ENCODE data around the gene AMOTL2.

Gene AMOTL2

DNA sequence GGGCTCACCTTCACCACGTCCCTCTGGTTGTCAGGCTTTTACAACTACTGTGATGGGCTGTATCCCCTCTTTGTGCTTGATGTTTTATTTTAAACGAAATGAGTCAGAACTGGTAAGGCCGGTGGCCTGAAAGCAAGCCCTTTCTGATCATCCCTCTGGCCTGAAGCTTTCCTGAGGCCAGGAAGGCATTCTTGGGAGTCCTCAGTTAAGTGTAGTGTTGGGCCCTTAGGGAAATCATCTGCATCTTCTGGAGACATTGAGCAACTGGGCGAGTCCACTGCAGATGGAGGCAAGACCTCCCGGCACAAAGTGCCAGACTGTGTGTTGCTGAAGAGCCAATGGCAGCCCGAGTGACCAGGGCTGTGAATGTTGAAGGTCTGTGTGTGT is 33.0 kb upstream of the AMOTL2 start:
- no peaks in the 10 kb centered on the region for H3K9me3 ChIP-seq (ENCODE audit: severe bottlenecking)
- ATAC-seq (ENCODE audit: low read depth), result no peak
- H3K27ac ChIP-seq (ENCODE audit: poor library complexity, severe bottlenecking), result no peak overlapping the region
- DNase-seq (ENCODE audit: low spot score), result no peak
- H3K36me3 ChIP-seq (ENCODE audit: low read depth), result no peaks in the 10 kb centered on the region
- TF ChIP-seq, protein P1, sequence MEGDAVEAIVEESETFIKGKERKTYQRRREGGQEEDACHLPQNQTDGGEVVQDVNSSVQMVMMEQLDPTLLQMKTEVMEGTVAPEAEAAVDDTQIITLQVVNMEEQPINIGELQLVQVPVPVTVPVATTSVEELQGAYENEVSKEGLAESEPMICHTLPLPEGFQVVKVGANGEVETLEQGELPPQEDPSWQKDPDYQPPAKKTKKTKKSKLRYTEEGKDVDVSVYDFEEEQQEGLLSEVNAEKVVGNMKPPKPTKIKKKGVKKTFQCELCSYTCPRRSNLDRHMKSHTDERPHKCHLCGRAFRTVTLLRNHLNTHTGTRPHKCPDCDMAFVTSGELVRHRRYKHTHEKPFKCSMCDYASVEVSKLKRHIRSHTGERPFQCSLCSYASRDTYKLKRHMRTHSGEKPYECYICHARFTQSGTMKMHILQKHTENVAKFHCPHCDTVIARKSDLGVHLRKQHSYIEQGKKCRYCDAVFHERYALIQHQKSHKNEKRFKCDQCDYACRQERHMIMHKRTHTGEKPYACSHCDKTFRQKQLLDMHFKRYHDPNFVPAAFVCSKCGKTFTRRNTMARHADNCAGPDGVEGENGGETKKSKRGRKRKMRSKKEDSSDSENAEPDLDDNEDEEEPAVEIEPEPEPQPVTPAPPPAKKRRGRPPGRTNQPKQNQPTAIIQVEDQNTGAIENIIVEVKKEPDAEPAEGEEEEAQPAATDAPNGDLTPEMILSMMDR (IDR thresholded peaks at IDR 0.05; ENCODE audit: poor library complexity, severe bottlenecking), result no peak
- H3K27me3 ChIP-seq (ENCODE audit: insufficient read depth, poor library complexity, severe bottlenecking), result no peaks in the 10 kb centered on the region
- H3K4me1 ChIP-seq (ENCODE audit: insufficient read depth, poor library complexity, severe bottlenecking), result no peaks in the 10 kb centered on the region
- no peak overlapping the region for H3K4me3 ChIP-seq (ENCODE audit: severe bottlenecking)

DNA sequence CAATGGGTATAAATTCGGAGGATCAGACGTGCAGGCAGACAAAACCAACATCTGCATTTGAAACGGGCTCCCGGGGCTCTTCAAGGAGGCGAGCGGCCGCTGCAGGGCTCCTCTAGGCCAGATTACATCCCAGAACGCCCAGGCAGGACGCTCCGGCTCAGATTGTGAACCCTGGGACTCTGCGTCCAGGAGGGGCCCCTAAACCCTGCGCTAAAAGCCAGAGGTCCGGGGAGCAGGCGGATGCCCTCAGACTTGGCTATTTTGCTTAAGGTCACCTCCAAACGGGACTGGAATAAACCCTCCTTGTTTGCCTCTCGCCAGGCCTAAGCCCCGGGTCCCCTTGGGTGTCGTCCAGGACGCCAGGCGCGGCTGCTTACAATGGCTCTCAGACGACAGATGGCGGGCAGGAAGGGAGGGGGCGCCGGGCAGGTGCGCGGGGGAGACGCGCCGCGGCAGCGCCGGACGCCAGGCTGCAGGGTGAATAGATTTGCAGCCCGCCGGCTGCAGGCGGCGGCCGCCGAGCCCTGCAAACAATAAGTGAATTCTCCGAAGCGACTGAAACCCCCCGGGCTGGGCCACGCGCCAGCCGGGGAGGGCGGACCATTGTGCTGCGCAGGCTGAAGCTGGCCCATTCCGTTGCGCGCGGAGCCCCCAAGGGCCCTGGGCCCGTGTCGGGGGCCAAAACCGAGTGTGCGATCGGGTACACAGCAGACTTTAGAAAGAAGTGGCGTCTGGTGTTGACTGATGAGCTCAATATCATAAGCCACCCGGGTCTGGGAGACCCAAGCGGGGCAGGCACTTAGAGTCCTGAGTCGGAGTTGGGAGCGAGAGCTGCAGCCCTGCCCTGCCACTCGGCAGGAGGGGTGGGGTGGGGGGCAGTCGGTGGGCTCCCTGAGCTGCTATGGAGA is 32.3 kb upstream of the AMOTL2 start:
- TF ChIP-seq, protein P1 (IDR thresholded peaks at IDR 0.05; ENCODE audit: poor library complexity, severe bottlenecking), result no peak
- H3K4me1 ChIP-seq (ENCODE audit: insufficient read depth, poor library complexity, severe bottlenecking), result no peaks in the 10 kb centered on the region
- H3K27ac ChIP-seq (ENCODE audit: poor library complexity, severe bottlenecking), result no peak overlapping the region
- DNase-seq (ENCODE audit: low spot score) (no peak), ATAC-seq (ENCODE audit: low read depth) (peak; percentile 44; the same call in 1 of the 3 replicates)
- no peak overlapping the region for H3K4me3 ChIP-seq (ENCODE audit: severe bottlenecking)
- no peaks in the 10 kb centered on the region for H3K27me3 ChIP-seq (ENCODE audit: insufficient read depth, poor library complexity, severe bottlenecking)
- no peaks in the 10 kb centered on the region for H3K36me3 ChIP-seq (ENCODE audit: low read depth)
- no peaks in the 10 kb centered on the region for H3K9me3 ChIP-seq (ENCODE audit: severe bottlenecking)

DNA sequence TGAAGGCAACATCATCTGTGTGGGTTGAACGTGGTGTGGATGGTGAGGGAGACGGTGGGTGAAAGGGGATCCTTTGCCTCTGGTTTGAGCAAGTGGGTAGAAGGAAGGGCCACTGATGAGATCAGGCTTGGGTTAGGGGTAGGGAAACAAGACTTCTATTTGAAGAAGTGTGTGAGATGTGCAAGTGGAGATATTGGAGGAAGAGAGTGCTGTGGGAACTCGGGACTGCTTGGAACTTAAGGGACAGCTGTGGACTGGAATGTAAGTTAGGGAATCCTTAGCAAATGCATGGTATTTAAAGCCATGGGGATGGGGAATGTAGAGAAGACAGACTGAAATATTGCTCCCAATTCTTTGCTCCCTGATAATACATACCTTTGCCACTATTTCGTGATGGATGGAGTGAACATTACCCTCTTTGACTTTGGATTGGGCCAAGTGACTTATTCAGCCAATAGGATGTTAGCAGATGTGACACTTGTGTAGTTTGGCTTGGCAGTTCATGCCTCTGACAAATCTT is 30.2 kb upstream of the AMOTL2 start:
- no peak overlapping the region for H3K4me3 ChIP-seq (ENCODE audit: severe bottlenecking)
- H3K36me3 ChIP-seq (ENCODE audit: low read depth), result no peaks in the 10 kb centered on the region
- DNase-seq (ENCODE audit: low spot score) (no peak), ATAC-seq (ENCODE audit: low read depth) (no peak)
- no peaks in the 10 kb centered on the region for H3K4me1 ChIP-seq (ENCODE audit: insufficient read depth, poor library complexity, severe bottlenecking)
- H3K27me3 ChIP-seq (ENCODE audit: insufficient read depth, poor library complexity, severe bottlenecking), result no peaks in the 10 kb centered on the region
- H3K27ac ChIP-seq (ENCODE audit: poor library complexity, severe bottlenecking), result no peak overlapping the region
- H3K9me3 ChIP-seq (ENCODE audit: severe bottlenecking), result no peaks in the 10 kb centered on the region
- TF ChIP-seq, protein P1 (IDR thresholded peaks at IDR 0.05; ENCODE audit: poor library complexity, severe bottlenecking), result no peak

DNA sequence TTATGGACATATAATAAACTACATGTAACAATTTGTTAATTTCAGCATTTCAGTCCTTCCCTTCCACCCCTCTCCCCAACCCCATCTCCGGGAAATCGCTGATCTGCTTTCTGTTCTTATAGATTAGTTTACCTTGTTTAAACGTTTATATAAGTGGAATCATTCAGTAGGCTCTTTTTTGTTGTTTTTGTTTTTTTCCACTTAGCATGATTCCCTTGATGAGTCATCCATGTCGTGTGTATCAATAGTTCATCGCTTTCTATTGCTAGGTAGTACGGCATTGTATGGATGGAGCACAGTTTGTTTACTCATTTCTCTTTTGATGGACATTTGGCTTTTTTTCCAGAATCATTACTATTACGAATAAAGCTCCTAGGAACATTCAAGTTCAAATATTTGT is 23.5 kb upstream of the AMOTL2 start:
- ATAC-seq (ENCODE audit: low read depth) (no peak), DNase-seq (ENCODE audit: low spot score) (no peak)
- no peaks in the 10 kb centered on the region for H3K36me3 ChIP-seq (ENCODE audit: low read depth)
- no peak overlapping the region for H3K4me3 ChIP-seq (ENCODE audit: severe bottlenecking)
- H3K27me3 ChIP-seq (ENCODE audit: insufficient read depth, poor library complexity, severe bottlenecking), result no peaks in the 10 kb centered on the region
- no peaks in the 10 kb centered on the region for H3K9me3 ChIP-seq (ENCODE audit: severe bottlenecking)
- H3K4me1 ChIP-seq (ENCODE audit: insufficient read depth, poor library complexity, severe bottlenecking), result no peaks in the 10 kb centered on the region
- TF ChIP-seq, protein P1 (IDR thresholded peaks at IDR 0.05; ENCODE audit: poor library complexity, severe bottlenecking), result no peak
- H3K27ac ChIP-seq (ENCODE audit: poor library complexity, severe bottlenecking), result no peak overlapping the region

DNA sequence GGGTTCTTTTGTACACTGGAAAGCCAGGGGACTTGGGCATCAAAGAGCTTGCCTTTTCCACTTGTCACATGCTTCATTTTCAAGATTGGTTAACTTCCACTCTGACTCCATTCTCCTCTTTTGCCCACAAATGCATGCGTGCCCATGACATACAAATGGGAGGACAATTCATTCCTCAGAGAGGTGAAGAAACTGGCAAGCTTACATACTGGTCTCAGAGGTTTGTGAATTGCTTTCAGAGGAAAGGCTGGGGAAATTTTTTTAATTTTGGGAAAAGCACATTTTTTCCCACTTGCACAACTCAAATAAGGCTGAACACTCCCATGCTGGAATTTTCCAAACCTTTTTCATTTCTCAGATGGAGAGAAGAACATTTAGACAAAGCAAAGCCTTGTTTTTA is 20.9 kb upstream of the AMOTL2 start:
- no peak overlapping the region for H3K4me3 ChIP-seq (ENCODE audit: severe bottlenecking)
- H3K27ac ChIP-seq (ENCODE audit: poor library complexity, severe bottlenecking), result no peak overlapping the region
- no peak for DNase-seq (ENCODE audit: low spot score)
- no peaks in the 10 kb centered on the region for H3K9me3 ChIP-seq (ENCODE audit: severe bottlenecking)
- H3K36me3 ChIP-seq (ENCODE audit: low read depth), result no peaks in the 10 kb centered on the region
- no peak for ATAC-seq (ENCODE audit: low read depth)
- no peaks in the 10 kb centered on the region for H3K4me1 ChIP-seq (ENCODE audit: insufficient read depth, poor library complexity, severe bottlenecking)
- TF ChIP-seq, protein P1 (IDR thresholded peaks at IDR 0.05; ENCODE audit: poor library complexity, severe bottlenecking), result no peak
- no peaks in the 10 kb centered on the region for H3K27me3 ChIP-seq (ENCODE audit: insufficient read depth, poor library complexity, severe bottlenecking)
